Progenitor cell of endocrine pancreas (in vitro differentiated cells): ENCODE data around the gene SLC27A2. TPM values are rescaled to one million over a fixed set of nuclear protein-coding genes. Genes with fewer than 3 reads are reported as not detected.
"Not testable (repeated sequence)": the region's sequence is repeated elsewhere in the genome, so short reads cannot be mapped to it uniquely, and the experiment has no call there.

Experiments used
- DNase-seq: peaks from one replicate; pipeline ENCODE4 v3.0.0; 2021; ENCODE audit warnings: low spot score; ENCODE audit not compliant: unreplicated experiment
- H3K27ac Mint-ChIP-seq: 2 replicates; pipeline ENCODE4 v1.8.0; 2021; ENCODE audit warnings: mild to moderate bottlenecking, moderate library complexity, mixed read lengths
- H3K27me3 Mint-ChIP-seq: 2 replicates; pipeline ENCODE4 v1.8.0; 2021; ENCODE audit warnings: mixed read lengths
- H3K36me3 Mint-ChIP-seq: 2 replicates; pipeline ENCODE4 v1.8.0; 2022; ENCODE audit warnings: mixed read lengths; ENCODE audit not compliant: insufficient read depth
- H3K4me1 Mint-ChIP-seq: 2 replicates; pipeline ENCODE4 v1.8.0; 2021; ENCODE audit warnings: low read depth, mixed read lengths
- H3K4me3 Mint-ChIP-seq: 2 replicates; pipeline ENCODE4 v1.8.0; 2021; ENCODE audit warnings: low read depth, mild to moderate bottlenecking, moderate library complexity, mixed read lengths
- H3K9me3 Mint-ChIP-seq: 2 replicates; pipeline ENCODE4 v1.8.0; 2021; ENCODE audit warnings: low read depth, mixed read lengths
- CTCF ChIP-seq: fragments of 200-600 bp; sonication (generic); IDR thresholded peaks from one replicate; pipeline ENCODE4 v1.5.0; 2021; ENCODE audit warnings: antibody characterized with exemption, mild to moderate bottlenecking; ENCODE audit not compliant: unreplicated experiment
- long read RNA-seq: library from polyadenylated mRNA; unstranded; transcript quantifications from one replicate; pipeline ENCODE4 v2.0.0, GENCODE V29; 2020
- total RNA-seq: library from RNA; stranded (reverse); gene quantifications from 2 replicates; pipeline ENCODE4 v1.2.1, GENCODE V29; 2021

Gene SLC27A2
- total RNA-seq = 10.3 and 10.6 TPM in 2 replicates
- long read RNA-seq, transcript SLC27A2-201 (10 exons, 2,394 nt) = major isoform, 22 of 28 reads
- long read RNA-seq, partial matches to known transcripts = 4 of 28 reads
- long read RNA-seq, other reads (novel, unspliced or antisense) = 2 of 28 reads

- peaks cover 6% of the 10 kb centered on the region for H3K4me1 Mint-ChIP-seq
- H3K36me3 Mint-ChIP-seq = no peaks in the 10 kb centered on the region
- no peak for DNase-seq
- no peaks in the 10 kb centered on the region for H3K9me3 Mint-ChIP-seq
- H3K27ac Mint-ChIP-seq = peak within 1 kb of the TSS; percentile 88
- H3K4me3 Mint-ChIP-seq = peak within 1 kb of the TSS; percentile 94
- peak; percentile 57 for TF ChIP-seq CTCF
- peaks cover 47% of the 10 kb centered on the region for H3K27me3 Mint-ChIP-seq
These were observed at the start of gene SLC27A2 for GRCh38 chr15:50181969-50182218. Gene SLC27A2 (plus strand): TSS chr15:50182196. CDS start chr15:50182428, 232 bp downstream.

GRCh38 chr15:50132251-50132984, 49.6 kb upstream of the SLC27A2 start:
- not testable (repeated sequence) for H3K27ac Mint-ChIP-seq, H3K4me3 Mint-ChIP-seq, DNase-seq, H3K4me1 Mint-ChIP-seq, H3K9me3 Mint-ChIP-seq, H3K27me3 Mint-ChIP-seq, H3K36me3 Mint-ChIP-seq

- no peaks in the 10 kb centered on the region for H3K4me1 Mint-ChIP-seq
- no peak for TF ChIP-seq CTCF
- peaks cover 3% of the 10 kb centered on the region for H3K9me3 Mint-ChIP-seq
- H3K4me3 Mint-ChIP-seq = no peak overlapping the region
- H3K36me3 Mint-ChIP-seq = no peaks in the 10 kb centered on the region
- H3K27ac Mint-ChIP-seq = no peak overlapping the region
- H3K27me3 Mint-ChIP-seq = no peaks in the 10 kb centered on the region
- DNase-seq = no peak
These were observed 47.4 kb upstream of the SLC27A2 start for GRCh38 chr15:50134524-50135024.

- TF ChIP-seq CTCF = no peak
- Mint-ChIP-seq H3K4me3 (no peak overlapping the region), H3K27ac (no peak overlapping the region), H3K27me3 (no peaks in the 10 kb centered on the region), H3K9me3 (peaks cover 3% of the 10 kb centered on the region), H3K36me3 (no peaks in the 10 kb centered on the region), H3K4me1 (no peaks in the 10 kb centered on the region)
- no peak for DNase-seq
These were observed 46.9 kb upstream of the SLC27A2 start for GRCh38 chr15:50135031-50135551.

GRCh38 chr15:50137330-50137761, 44.6 kb upstream of the SLC27A2 start:
- TF ChIP-seq CTCF = no peak
- Mint-ChIP-seq H3K36me3 (no peaks in the 10 kb centered on the region), H3K27me3 (no peaks in the 10 kb centered on the region), H3K4me3 (no peak overlapping the region), H3K27ac (no peak overlapping the region), H3K9me3 (peaks cover 3% of the 10 kb centered on the region), H3K4me1 (no peaks in the 10 kb centered on the region)
- no peak for DNase-seq

GRCh38 chr15:50137893-50138292, 44.1 kb upstream of the SLC27A2 start:
- no peaks in the 10 kb centered on the region for H3K36me3 Mint-ChIP-seq
- no peaks in the 10 kb centered on the region for H3K4me1 Mint-ChIP-seq
- H3K4me3 Mint-ChIP-seq = no peak overlapping the region
- DNase-seq = no peak
- no peaks in the 10 kb centered on the region for H3K9me3 Mint-ChIP-seq
- H3K27me3 Mint-ChIP-seq = no peaks in the 10 kb centered on the region
- TF ChIP-seq CTCF = no peak
- H3K27ac Mint-ChIP-seq = no peak overlapping the region
